ENCODE measurements around the gene PALLD. TPM values are rescaled to one million over a fixed set of nuclear protein-coding genes. Genes with fewer than 3 reads are reported as not detected.

The PALLD gene
- total RNA-seq, 4 donors from 2014 or later, result 60.2 to 437 (median 118) TPM

- Histone ChIP-seq H3K27ac (peak overlapping the region in 1 of 4 donors; percentile 4), H3K36me3 (no peaks in the 10 kb centered on the region), H3K4me3 (no peak overlapping the region), H3K27me3 (peaks cover 0 to 16% (median 0%) of the 10 kb centered on the region in 4 donors), H3K9me3 (no peaks in the 10 kb centered on the region), H3K4me1 (peaks cover 0 to 23% (median 0%) of the 10 kb centered on the region in 3 donors)
- intact Hi-C loops (cut with DNase I), result no loop called here
- no peak for DNase-seq
- 67 to 73% methylated on average over 6 of the region's 6 CpGs for WGBS, 2 donors
- no peak for TF ChIP-seq CTCF (IDR thresholded peaks at IDR 0.05)
- no peak for TF ChIP-seq POLR2A (IDR thresholded peaks at IDR 0.05)
These were observed 43.8 kb downstream of the PALLD start for GRCh38 chr4:168540503-168541265.

- no peak for DNase-seq
- Histone ChIP-seq H3K27me3 (peaks cover 0 to 15% (median 0%) of the 10 kb centered on the region in 4 donors), H3K4me3 (no peak overlapping the region), H3K4me1 (peaks cover 0 to 23% (median 0%) of the 10 kb centered on the region in 3 donors), H3K36me3 (no peaks in the 10 kb centered on the region), H3K9me3 (no peaks in the 10 kb centered on the region), H3K27ac (no peak overlapping the region)
- no peak for TF ChIP-seq CTCF (IDR thresholded peaks at IDR 0.05)
- TF ChIP-seq POLR2A (IDR thresholded peaks at IDR 0.05), result no peak
- 52 to 70% methylated on average over 3 to 7 of the region's 7 CpGs for WGBS, 2 donors
- intact Hi-C loops (cut with DNase I), result no loop called here
These were observed 44.6 kb downstream of the PALLD start for GRCh38 chr4:168541266-168541953.

GRCh38 chr4:168549143-168549542 lies 52.3 kb downstream of the PALLD start:
- WGBS, 2 donors, result 68 to 76% methylated on average over 4 of the region's 4 CpGs

GRCh38 chr4:168550064-168550766 lies 53.4 kb downstream of the PALLD start:
- WGBS, 2 donors, result 69 to 72% methylated on average over 5 of the region's 5 CpGs
- no peaks in the 10 kb centered on the region for H3K9me3 ChIP-seq
- H3K27me3 ChIP-seq, result peaks cover 0 to 6% (median 0%) of the 10 kb centered on the region in 4 donors
- H3K4me3 ChIP-seq, result no peak overlapping the region
- intact Hi-C loops (cut with DNase I), result no loop called here
- no peaks in the 10 kb centered on the region for H3K4me1 ChIP-seq
- DNase-seq, result no peak
- no peaks in the 10 kb centered on the region for H3K36me3 ChIP-seq
- no peak overlapping the region for H3K27ac ChIP-seq
- TF ChIP-seq POLR2A (IDR thresholded peaks at IDR 0.05), result no peak
- no peak for TF ChIP-seq CTCF (IDR thresholded peaks at IDR 0.05)

More at GRCh38 chr4:168549143-168549542, 52.3 kb downstream of the PALLD start:
- no peak for DNase-seq
- no peaks in the 10 kb centered on the region for H3K9me3 ChIP-seq
- H3K27me3 ChIP-seq, result peaks cover 0 to 6% (median 0%) of the 10 kb centered on the region in 4 donors
- no peak overlapping the region for H3K27ac ChIP-seq
- no peaks in the 10 kb centered on the region for H3K4me1 ChIP-seq
- H3K4me3 ChIP-seq, result no peak overlapping the region
- no peaks in the 10 kb centered on the region for H3K36me3 ChIP-seq
- TF ChIP-seq POLR2A (IDR thresholded peaks at IDR 0.05) (no peak), CTCF (IDR thresholded peaks at IDR 0.05) (no peak)
- intact Hi-C loops (cut with DNase I), result no loop called here

All from esophagus squamous epithelium (tissue), 5 donors.